Activated CD4-positive, alpha-beta T cell treated with anti-CD3 and anti-CD28 coated beads, Interleukin-2, amount 50 U/mL, for 1 hour (primary cell): ENCODE results near the gene GUCA2B.

Source experiments
- DNase-seq: peaks from one replicate; pipeline ENCODE4 v3.0.0-alpha.2; 2020

GUCA2B gene

GRCh38 chr1:42168763-42169162 is 15.6 kb downstream of the GUCA2B start:
- no peak for DNase-seq

- DNase-seq: no peak
Observed at GRCh38 chr1:42170779-42171621, 17.8 kb downstream of the GUCA2B start.

GRCh38 chr1:42171679-42172266 is 18.6 kb downstream of the GUCA2B start:
- DNase-seq: no peak

DNA sequence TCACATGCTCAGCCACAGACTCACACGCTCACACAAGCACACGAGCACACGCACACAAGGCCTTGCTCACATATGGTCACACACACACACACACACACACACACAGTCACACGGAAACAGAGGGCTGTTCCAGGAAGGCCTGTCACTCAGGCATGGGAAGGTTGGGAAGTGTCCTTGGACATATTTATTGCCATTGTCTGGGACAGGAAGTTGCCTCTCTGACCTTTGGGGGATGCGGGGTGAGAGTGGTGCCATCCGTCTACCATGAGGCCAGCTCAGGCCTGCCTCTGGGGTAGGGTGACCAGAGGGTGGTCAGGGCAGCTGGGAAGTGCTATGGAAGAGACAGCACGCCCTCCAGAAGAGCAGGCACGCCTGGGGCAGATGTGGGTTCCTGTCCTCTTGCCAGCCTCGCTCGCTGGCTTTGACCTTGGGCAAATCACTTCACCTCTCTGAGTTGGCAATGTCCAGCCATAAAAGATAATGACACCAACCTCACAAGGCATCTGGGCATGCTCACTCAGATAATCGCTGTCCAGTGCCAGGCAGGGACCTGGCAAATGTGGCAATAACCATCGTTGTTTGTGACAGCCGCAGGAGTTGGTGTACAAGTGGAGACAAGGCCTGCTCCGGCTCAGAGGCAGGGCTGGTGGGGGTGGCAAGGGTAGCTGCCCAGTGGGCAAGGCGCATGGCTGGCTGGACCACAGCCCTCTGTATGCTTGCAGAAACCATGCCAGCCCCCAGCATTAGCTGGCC is 19.3 kb downstream of the GUCA2B start:
- no peak for DNase-seq

- DNase-seq: peak; percentile 67
Observed at GRCh38 chr1:42173155-42173933, 20.1 kb downstream of the GUCA2B start.

GRCh38 chr1:42173961-42174735 is 20.9 kb downstream of the GUCA2B start:
- DNase-seq: no peak

GRCh38 chr1:42175314-42176054 is 22.3 kb downstream of the GUCA2B start:
- no peak for DNase-seq

DNA sequence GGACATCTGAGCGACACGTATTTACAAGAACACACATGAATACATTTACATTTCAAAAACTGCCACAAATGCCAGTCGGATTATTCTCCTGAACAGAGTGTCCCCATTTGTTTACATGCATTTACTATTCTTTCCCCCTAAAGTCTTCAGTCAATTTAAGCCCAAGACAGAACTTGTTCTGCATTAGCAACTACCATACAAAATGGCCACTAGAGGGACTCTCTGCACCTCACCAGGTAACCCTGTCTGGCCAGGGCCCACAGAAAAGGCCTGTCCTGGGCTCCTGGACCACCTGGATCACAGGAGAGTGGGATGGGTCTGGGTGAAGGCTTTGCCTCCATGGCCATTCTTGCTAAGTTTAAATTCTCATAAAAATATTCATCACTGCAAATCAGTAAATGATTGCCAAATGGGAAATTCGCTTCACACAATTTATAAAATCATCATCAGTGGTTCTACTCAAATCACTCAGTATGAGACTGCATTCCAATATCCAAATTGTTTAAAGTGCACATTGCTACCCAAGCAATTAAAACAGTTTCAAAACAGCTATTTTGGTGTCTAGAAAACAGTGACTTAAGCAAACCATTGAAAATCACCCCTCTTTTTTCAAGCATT is 23.8 kb downstream of the GUCA2B start:
- DNase-seq: no peak

- no peak for DNase-seq
Observed at GRCh38 chr1:42177541-42177981, 24.4 kb downstream of the GUCA2B start.

GRCh38 chr1:42178249-42178648 is 25.0 kb downstream of the GUCA2B start:
- DNase-seq: no peak

DNA sequence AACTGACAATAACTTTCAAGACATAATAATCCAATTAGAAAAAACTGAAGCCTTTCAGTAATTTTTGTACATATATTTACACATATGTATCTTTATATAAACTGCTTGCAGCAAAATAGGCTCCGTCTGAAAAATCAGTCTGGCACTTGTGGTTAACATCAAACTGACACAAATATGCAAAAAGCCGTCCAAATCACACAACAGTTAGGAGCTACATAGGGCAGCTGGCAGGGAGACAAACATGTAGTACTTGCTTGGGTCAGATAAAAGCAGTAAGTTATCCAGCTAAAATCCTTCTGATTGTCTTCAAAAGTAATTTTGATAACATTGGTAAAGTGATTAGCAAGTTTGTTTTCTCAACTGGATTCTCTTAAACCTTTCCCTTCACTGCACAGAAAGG is 26.1 kb downstream of the GUCA2B start:
- no peak for DNase-seq

GRCh38 chr1:42179900-42180329 is 26.7 kb downstream of the GUCA2B start:
- DNase-seq: no peak

DNA sequence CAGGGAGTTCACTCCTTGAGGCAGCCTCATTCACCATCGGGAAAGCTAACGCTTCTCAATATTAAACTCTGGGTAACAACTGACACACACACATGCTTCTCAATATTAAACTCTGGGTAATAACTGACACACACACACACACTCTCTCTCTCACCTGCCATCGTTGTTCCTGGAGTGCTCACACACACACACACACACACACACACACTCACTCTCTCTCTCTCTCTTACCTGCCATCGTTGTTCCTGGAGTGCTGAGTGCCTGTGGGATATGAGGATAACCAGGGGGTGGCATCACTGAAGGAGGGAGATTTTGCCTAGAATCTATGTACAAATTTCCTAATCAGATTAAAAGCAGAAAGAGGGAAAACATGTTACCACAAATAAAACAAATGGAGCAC is 28.5 kb downstream of the GUCA2B start:
- no peak for DNase-seq

- no peak for DNase-seq
Observed at GRCh38 chr1:42183210-42183956, 30.2 kb downstream of the GUCA2B start.

DNA sequence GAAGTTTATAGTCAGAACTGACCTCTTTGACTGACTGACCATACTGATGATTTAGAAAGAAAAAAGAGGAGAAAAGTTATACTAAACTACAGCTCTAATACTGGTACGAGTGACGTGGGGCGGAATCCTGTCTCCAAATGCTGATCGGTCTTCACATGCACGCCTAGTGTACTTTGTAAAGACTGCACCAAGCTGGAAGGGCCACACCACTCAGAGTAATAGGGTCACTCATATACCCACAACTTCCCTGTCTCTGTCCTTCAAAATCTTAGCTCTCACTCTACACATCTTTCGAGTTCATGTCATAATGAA is 30.7 kb downstream of the GUCA2B start:
- no peak for DNase-seq

DNA sequence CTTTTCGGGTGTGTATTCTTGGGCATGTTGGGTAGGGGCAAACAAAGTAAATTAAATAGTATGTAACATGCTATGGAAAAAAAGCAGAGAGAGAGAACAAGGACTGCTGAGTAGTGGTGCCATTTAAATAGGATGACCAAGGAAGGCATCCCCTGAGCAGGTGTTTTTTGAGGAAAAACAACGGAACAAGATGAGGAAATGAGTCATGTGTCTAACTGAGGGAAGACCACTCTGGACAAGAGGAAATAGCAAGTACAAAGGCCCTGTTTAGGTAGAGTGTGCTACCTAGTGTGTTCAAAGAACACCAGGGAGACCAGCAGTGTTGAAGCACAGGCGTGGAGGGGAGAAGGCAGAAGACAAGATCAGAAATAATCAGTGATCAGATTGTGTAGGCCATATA is 31.4 kb downstream of the GUCA2B start:
- DNase-seq: no peak

DNA sequence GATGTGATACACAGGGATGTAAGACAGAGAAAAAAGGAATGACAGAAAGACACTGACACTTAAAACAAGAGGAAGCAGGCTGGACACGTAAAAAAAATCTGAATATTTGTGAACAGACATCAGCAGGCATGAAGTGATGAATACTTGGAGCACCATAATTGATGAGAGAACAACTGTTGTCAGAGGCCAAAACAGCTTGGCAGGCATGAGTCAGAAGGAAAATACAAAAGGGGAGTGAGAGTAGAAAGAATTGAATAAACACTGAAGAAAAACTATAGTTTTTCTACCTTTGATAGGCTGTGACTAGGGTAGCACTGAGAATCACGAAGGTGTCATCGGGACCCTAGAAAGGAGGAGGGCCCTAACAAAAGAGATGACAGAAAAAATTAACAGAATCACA is 32.9 kb downstream of the GUCA2B start:
- no peak for DNase-seq

DNA sequence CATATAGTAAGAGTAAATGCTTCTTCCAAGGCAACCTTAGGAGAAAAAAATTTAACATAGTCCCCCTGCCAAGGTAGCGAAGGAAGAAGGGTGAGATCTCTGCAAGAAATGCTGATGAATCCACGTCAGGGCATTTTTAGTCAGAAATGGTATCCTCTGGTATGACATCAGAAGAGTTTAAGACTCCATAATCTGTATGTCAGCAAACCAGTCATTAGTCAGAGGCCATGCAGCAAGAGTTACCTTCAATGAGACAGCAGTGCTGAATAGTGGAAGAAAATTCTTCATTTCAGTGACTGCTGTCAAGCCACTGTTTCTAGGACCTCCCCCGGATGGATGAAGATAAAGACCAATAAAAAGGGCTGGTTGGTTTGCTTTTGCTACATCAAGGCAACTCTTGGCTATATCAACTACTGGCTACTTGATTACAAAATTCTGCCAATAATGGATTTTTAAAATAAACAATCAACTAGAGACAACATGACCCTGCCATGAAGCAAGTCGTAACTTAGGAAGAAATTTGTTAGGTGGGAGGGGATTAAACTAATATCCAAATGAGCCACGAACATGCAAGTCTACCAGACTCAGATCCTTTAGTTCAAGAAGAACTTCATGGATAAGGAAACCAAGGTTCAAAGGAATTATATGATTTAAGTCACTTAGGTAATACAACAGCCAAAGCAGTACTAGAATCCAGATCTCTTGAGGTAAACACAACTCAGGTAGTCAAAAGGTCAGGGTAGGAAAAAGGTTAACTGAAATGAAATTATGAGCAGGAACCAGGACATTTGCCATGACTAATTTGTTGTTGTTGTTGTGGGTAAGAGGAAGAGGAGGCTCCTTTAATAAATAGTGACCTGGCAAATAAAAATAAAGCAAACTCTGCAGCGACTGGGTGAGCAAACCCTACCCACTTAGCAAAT is 37.0 kb downstream of the GUCA2B start:
- DNase-seq: no peak

DNA sequence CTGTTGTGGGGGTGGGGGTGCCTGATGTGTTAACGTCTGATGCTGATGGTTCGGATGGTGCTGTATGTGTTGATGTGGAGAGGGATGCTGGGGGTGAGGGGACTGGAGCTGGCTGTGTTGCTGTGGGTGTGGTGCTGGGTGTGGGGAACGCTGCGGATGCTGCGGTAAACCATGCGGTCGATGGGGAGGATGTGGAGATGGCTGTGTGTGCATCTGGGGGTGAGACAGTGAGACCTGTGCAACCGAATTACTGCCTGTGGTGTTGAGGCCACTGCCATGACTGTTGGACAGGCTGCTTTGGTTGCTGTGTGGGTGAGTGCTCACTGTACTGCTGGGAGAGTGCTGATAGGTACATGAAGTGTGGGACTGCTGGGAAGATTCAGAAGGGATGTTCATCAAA is 38.1 kb downstream of the GUCA2B start:
- no peak for DNase-seq
